B cell (primary cell): Measurements from ENCODE around the gene COL5A1. TPM values are rescaled to one million over a fixed set of nuclear protein-coding genes. Genes with fewer than 3 reads are reported as not detected.

Experiments
- ATAC-seq: fragments of 200-7000 bp; cut with Tn5 transposase; one replicate; pipeline ENCODE4 v1.10.0; 2021; ENCODE audit warnings: low read depth, mild to moderate bottlenecking, moderate number of reproducible peaks, moderate library complexity
- CTCF ChIA-PET: fragments of 350-600 bp; sonication (Branson Sonifier 250); formaldehyde crosslinking; loops from one replicate; lab custom pipeline; 2021; ENCODE audit warnings: antibody characterized with exemption, inconsistent platforms; lab: Charles Lee
- POLR2A ChIA-PET: fragments of 350-600 bp; sonication (Branson Sonifier 250); formaldehyde crosslinking; loops from one replicate; lab custom pipeline; 2021; ENCODE audit warnings: antibody characterized with exemption; lab: Charles Lee
- DNase-seq: peaks from one replicate; pipeline ENCODE4 v3.0.0; 2013
- H2AFZ ChIP-seq: 2 replicates; pipeline ENCODE4 v1.6.1; 2012; ENCODE audit warnings: mild to moderate bottlenecking, low read depth, low read length; ENCODE audit not compliant: insufficient read depth, poor library complexity, severe bottlenecking
- H3K27ac ChIP-seq, 2 donors: 1 replicate in 1 of 2; 2 replicates in 1 of 2; pipeline ENCODE4 v1.5.1; 2012 to 2013; ENCODE audit warnings: low read length in 2 of 2, mild to moderate bottlenecking in 2 of 2, moderate library complexity in 1 of 2
- H3K27me3 ChIP-seq, 4 experiments: fragments of 200-600 bp in 1 of 4; sonication (generic) in 1 of 4; replicated peaks in 1 of 4; 1 replicate in 2 of 4; 2 replicates in 2 of 4; pipeline versions ENCODE4 v1.6.1 to v1.7.0; 2013 to 2016; ENCODE audit warnings: low read length in 3 of 4, mild to moderate bottlenecking in 2 of 4, mixed read lengths in 1 of 4, moderate library complexity in 1 of 4; ENCODE audit not compliant: insufficient read depth in 4 of 4, control insufficient read depth in 3 of 4; ENCODE audit errors: control extremely low read depth in 1 of 4
- H3K36me3 ChIP-seq, 2 experiments: replicated peaks in 1 of 2; 1 replicate in 1 of 2; 2 replicates in 1 of 2; pipeline versions ENCODE4 v1.6.1 to v1.7.1; 2013; ENCODE audit warnings: low read length in 1 of 2; ENCODE audit not compliant: insufficient read depth in 2 of 2, control insufficient read depth in 1 of 2; ENCODE audit errors: control extremely low read depth in 1 of 2, extremely low read depth in 1 of 2
- H3K4me1 ChIP-seq, 2 donors: fragments of 200-600 bp in 1 of 2; sonication (generic) in 1 of 2; 1 replicate in 1 of 2; 2 replicates in 1 of 2; pipeline versions ENCODE4 v1.5.1 to v1.6.1; 2013 to 2017; ENCODE audit warnings: low read length in 2 of 2; ENCODE audit not compliant: control insufficient read depth in 2 of 2, insufficient read depth in 2 of 2
- H3K4me2 ChIP-seq: replicated peaks from 2 replicates; pipeline ENCODE3; 2012; ENCODE audit warnings: mild to moderate bottlenecking, low read depth, low read length; ENCODE audit not compliant: poor library complexity, severe bottlenecking
- H3K4me3 ChIP-seq, 5 experiments: fragments of 200-600 bp in 1 of 5; sonication (generic) in 1 of 5; 1 replicate in 3 of 5; 2 replicates in 2 of 5; pipeline versions ENCODE4 v1.5.1 to v1.7.0; 2011 to 2016; ENCODE audit warnings: low read length in 4 of 5, mild to moderate bottlenecking in 4 of 5, low read depth in 2 of 5, control low read depth in 1 of 5, moderate library complexity in 1 of 5; ENCODE audit not compliant: insufficient read depth in 1 of 5; ENCODE audit errors: control extremely low read depth in 1 of 5, extremely low read depth in 1 of 5
- H3K79me2 ChIP-seq: fragments of 200-600 bp; sonication (generic); one replicate; pipeline ENCODE4 v1.6.0; 2016; ENCODE audit warnings: low read length; ENCODE audit not compliant: control insufficient read depth, insufficient read depth
- H3K9ac ChIP-seq: fragments of 200-600 bp; sonication (generic); 2 replicates; pipeline ENCODE4 v1.6.1; 2017; ENCODE audit warnings: mild to moderate bottlenecking, low read length, moderate library complexity
- H3K9me3 ChIP-seq, 3 donors: one replicate each; pipeline versions ENCODE4 v1.6.1 to v1.7.1; 2013; ENCODE audit warnings: low read length in 2 of 3; ENCODE audit not compliant: control insufficient read depth in 2 of 3, insufficient read depth in 1 of 3; ENCODE audit errors: control extremely low read depth in 1 of 3
- H4K20me1 ChIP-seq: 2 replicates; pipeline ENCODE4 v1.6.0; 2012; ENCODE audit warnings: mild to moderate bottlenecking, low read length; ENCODE audit not compliant: insufficient read depth, control insufficient read depth, poor library complexity, severe bottlenecking
- H3K27ac Mint-ChIP-seq: one replicate; pipeline ENCODE4 v1.8.0; 2021; ENCODE audit warnings: mixed read lengths
- H3K27me3 Mint-ChIP-seq: one replicate; pipeline ENCODE4 v1.8.0; 2021; ENCODE audit warnings: mixed read lengths
- H3K4me1 Mint-ChIP-seq: one replicate; pipeline ENCODE4 v1.8.0; 2021; ENCODE audit warnings: mixed read lengths
- H3K4me3 Mint-ChIP-seq: one replicate; pipeline ENCODE4 v1.8.0; 2021; ENCODE audit warnings: mixed read lengths
- H3K9me3 Mint-ChIP-seq: one replicate; pipeline ENCODE4 v1.8.0; 2022; ENCODE audit warnings: mixed read lengths; ENCODE audit not compliant: insufficient read depth
- CTCF ChIP-seq: fragments of 200-600 bp; IDR thresholded peaks from one replicate; pipeline ENCODE4 v1.8.0; 2022; ENCODE audit warnings: antibody characterized with exemption, mild to moderate bottlenecking
- EZH2 ChIP-seq: IDR thresholded peaks from 2 replicates; pipeline ENCODE4 v1.6.1; 2012; ENCODE audit warnings: borderline replicate concordance, low read depth, mild to moderate bottlenecking, moderate library complexity, low read length; ENCODE audit not compliant: insufficient read depth, poor library complexity, severe bottlenecking
- WGBS: methylation state at CpG from one replicate; pipeline ENCODE4 v1.1.5; 2013; ENCODE audit warnings: missing lambda C conversion rate; ENCODE audit not compliant: insufficient coverage; 5-methylcytosine and 5-hydroxymethylcytosine counted together
- intact Hi-C: fragments of 100-400 bp; cut with micrococcal nuclease; formaldehyde crosslinking; loops from one replicate; pipeline ENCODE4 v1.10.0; 2022
- polyA plus RNA-seq: library from polyadenylated mRNA; depleted of rRNA; stranded (reverse); fragments of >200 nt; gene quantifications from 2 replicates; pipeline ENCODE4 v1.2.3, GENCODE V29; 2012
- total RNA-seq, 2 donors: library from RNA; stranded (reverse); fragments of 120-200 nt in 1 of 2; gene quantifications; 1 replicate in 1 of 2; 2 replicates in 1 of 2; pipeline versions ENCODE4 v1.2.3 to v1.2.4, GENCODE V29; 2013 to 2022

Gene COL5A1
- total and polyA plus RNA-seq, 2 donors (not counting 1 experiment from before 2014, with no cell fraction given) = 0.06 TPM; not detected in 1

GRCh38 chr9:134760750-134761420, 119.3 kb downstream of the COL5A1 start:
- Mint-ChIP-seq H3K4me3 (no peak overlapping the region), H3K9me3 (peaks cover 5% of the 10 kb centered on the region), H3K27ac (peak overlapping the region; percentile 27), H3K27me3 (peaks cover 3% of the 10 kb centered on the region), H3K4me1 (no peaks in the 10 kb centered on the region)
- intact Hi-C loops = no loop called here
- Histone ChIP-seq H3K4me2 (no peak overlapping the region), H3K79me2 (no peaks in the 10 kb centered on the region), H3K4me3 (no peak overlapping the region), H3K9me3 (no peaks in the 10 kb centered on the region), H3K4me1 (peaks cover 0 to under 1% of the 10 kb centered on the region in 2 donors), H3K36me3 (no peaks in the 10 kb centered on the region), H4K20me1 (no peaks in the 10 kb centered on the region), H3K27me3 (no peaks in the 10 kb centered on the region), H3K9ac (no peak overlapping the region), H3K27ac (no peak overlapping the region), H2AFZ (no peak overlapping the region)
- TF ChIP-seq CTCF (no peak), EZH2 (no peak)
- 89% methylated on average over 18 of the region's 18 CpGs for WGBS
- ChIA-PET POLR2A (no interaction called here), CTCF (no interaction called here)
- DNase-seq (no peak), ATAC-seq (no peak)

- Histone ChIP-seq H2AFZ (no peak overlapping the region), H3K27ac (no peak overlapping the region), H3K4me1 (peaks cover 6 to 19% of the 10 kb centered on the region in 2 donors), H3K4me3 (no peak overlapping the region), H3K9ac (no peak overlapping the region), H3K27me3 (peaks cover 0 to 3% (median 0%) of the 10 kb centered on the region in 4 experiments), H3K9me3 (no peaks in the 10 kb centered on the region), H3K36me3 (no peaks in the 10 kb centered on the region), H3K4me2 (no peak overlapping the region), H4K20me1 (no peaks in the 10 kb centered on the region), H3K79me2 (no peaks in the 10 kb centered on the region)
- no peak overlapping the region for H3K27ac Mint-ChIP-seq
- H3K27me3 Mint-ChIP-seq = peaks cover 2% of the 10 kb centered on the region
- no peak overlapping the region for H3K4me3 Mint-ChIP-seq
- 91% methylated on average over 16 of the region's 21 CpGs for WGBS
- intact Hi-C loops = no loop called here
- H3K9me3 Mint-ChIP-seq = peaks cover 5% of the 10 kb centered on the region
- no peak for DNase-seq
- no peak for TF ChIP-seq EZH2
- no peak for TF ChIP-seq CTCF
- peaks cover 3% of the 10 kb centered on the region for H3K4me1 Mint-ChIP-seq
- CTCF ChIA-PET = no interaction called here
- POLR2A ChIA-PET = no interaction called here
- ATAC-seq = no peak
Measured at GRCh38 chr9:134764473-134765269, 123.1 kb downstream of the COL5A1 start.
